HG03558 (cell line): ENCODE results near the gene OR14A16.

Source experiments
- ATAC-seq: cut with Tn5 transposase; IDR thresholded peaks from one replicate; pipeline ENCODE4 v1.9.1; 2021; ENCODE audit warnings: moderate number of reproducible peaks; ENCODE audit not compliant: unreplicated experiment; ENCODE audit errors: extremely low read depth

Gene OR14A16

GRCh38 chr1:247824023-247824422, at the start of gene OR14A16:
Gene OR14A16, minus strand, starts transcription at chr1:247824119. Its CDS starts 8,390 bp downstream, at chr1:247815729.
- ATAC-seq = no peak

DNA sequence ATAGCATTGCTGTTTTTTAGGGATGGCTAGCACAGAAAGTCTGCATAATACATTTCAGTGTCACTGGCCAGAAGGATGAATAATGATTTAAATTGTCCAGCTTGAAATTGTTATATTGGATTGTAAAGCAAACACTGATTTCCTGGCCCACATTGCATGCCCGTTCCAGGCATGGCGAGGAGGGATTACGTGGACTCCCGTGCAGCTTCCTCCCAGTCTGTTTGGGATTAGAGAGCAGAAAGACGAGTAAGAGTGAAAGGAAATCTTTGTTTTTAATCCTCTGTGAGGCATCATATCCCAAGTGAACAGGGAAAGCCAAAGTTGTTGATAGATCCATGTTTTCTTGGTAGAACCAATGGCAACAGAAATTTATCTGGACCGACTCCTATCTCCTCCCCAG, 41.5 kb upstream of the OR14A16 start:
- no peak for ATAC-seq

- no peak for ATAC-seq
These were observed 40.7 kb upstream of the OR14A16 start for GRCh38 chr1:247864644-247865043.

DNA sequence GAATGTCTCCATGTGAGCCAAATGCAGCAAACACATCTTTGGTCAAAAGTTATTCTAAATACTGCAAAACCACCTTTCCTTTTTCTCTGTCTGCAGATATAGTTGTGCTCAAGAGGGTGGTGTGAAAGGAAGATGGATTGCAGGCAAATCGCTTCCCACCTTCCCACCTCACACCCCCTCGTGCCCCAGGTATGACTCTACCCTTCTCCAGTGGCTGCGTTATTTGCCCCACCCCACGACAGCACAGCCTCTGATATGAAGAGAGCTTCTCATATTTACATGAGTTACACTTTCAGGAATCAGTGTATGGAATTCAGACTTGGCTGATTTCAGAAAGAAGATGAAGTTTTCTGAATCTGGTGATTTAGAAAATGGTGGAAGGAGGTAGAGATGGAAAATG, 38.8 kb upstream of the OR14A16 start:
- no peak for ATAC-seq

DNA sequence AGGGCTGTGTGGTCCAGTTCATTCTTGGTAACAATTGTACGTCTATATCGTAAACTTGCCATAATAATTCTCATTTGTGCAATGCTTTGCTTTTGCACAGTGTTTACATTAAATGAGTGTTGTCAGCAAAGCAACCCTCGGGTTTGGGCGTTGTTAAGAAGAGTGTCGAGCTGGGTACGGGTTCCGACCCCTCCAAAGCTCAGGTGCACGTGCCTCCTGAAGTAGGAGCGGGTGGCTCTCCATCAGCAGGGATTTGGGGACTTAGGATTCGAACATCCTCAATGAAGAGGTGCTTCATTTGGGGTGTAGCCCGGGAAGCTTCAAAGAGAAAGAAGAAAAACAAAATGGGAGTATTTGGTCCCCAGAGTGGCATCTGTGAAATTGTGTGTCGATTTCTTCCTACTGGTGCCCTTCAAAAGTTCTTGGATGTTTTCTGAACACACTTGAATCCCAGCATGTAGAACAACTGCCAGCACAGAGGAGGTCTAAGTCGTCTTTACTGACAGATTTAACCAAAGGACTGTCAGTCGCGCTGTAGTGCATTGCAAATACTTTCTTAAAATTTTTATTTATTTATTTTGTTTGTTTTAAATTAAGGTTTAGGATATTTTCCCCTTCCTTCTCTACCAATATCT, 34.2 kb upstream of the OR14A16 start:
- no peak for ATAC-seq

DNA sequence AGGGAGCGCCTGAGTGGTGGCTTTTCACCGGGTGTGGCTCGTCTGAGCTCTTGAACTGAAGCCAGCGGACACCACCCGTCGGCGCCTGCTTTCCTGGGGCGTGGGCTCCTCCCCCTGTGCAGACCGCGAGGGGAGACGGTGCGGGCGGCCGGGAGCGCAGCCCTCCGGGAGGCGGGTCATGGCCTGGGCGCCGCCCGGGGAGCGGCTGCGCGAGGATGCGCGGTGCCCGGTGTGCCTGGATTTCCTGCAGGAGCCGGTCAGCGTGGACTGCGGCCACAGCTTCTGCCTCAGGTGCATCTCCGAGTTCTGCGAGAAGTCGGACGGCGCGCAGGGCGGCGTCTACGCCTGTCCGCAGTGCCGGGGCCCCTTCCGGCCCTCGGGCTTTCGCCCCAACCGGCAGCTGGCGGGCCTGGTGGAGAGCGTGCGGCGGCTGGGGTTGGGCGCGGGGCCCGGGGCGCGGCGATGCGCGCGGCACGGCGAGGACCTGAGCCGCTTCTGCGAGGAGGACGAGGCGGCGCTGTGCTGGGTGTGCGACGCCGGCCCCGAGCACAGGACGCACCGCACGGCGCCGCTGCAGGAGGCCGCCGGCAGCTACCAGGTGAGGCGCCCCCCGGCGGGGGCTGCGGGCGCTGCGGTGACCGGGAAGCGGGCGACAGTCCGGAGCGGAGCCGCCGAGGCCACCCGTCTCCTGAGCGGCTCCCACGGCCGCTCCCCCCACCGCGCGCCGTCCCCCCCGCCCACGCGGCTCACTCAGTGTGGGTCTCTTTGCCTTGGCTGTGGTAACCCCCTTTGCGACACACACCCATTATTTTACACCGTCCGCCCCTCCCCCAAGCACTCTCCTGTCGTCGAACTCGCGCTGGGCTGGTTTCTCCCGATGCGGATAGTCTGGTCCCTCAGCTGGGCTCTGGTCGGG, 33.4 kb upstream of the OR14A16 start, which contains the start of gene TRIM58:
TSS of gene TRIM58 (plus strand) at position 119 of the 916 bp plus-strand sequence. CDS start at position 179, 60 bp downstream.
- no peak for ATAC-seq

GRCh38 chr1:247855911-247856310, 32.0 kb upstream of the OR14A16 start:
- ATAC-seq = no peak

GRCh38 chr1:247854899-247855545, 31.1 kb upstream of the OR14A16 start:
- no peak for ATAC-seq

DNA sequence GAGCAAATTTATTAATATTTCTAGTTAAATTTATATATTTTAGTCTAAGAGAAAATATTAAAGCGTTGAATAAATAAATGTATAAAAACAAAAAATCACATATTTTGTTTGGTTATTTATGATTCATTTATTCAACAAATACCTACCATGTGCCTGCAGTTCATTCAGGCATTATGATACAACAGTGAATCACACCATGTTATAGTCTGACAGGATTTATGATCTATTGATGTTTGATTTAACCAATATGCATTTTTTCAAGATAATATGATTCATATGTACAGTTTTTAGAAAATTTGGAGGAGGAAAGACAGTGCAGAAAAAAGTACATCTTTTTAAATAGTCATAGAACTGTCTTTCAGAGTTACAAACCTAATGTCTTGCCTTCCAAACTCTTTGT, 25.7 kb upstream of the OR14A16 start:
- no peak for ATAC-seq

DNA sequence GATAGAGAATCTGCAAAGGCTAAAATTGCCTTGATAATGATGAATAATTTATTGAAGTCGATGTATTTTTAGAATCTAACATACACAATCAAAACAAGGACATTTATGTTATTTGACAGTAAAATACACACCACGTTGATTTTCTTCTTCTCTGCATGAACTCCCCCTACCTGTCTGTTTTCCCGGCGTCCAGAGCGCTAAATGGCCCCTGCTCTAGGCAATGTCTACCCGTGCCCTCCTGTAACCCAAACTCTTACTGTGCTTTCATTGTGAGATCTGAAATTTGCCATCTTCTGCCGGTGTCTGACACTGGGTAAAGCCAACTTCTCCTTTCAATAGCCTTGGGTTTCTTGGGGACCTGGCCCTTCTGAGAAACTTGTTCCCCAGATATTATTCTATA, 24.4 kb upstream of the OR14A16 start:
- ATAC-seq = no peak

- ATAC-seq = no peak
These were observed 21.7 kb upstream of the OR14A16 start for GRCh38 chr1:247845693-247846017.

DNA sequence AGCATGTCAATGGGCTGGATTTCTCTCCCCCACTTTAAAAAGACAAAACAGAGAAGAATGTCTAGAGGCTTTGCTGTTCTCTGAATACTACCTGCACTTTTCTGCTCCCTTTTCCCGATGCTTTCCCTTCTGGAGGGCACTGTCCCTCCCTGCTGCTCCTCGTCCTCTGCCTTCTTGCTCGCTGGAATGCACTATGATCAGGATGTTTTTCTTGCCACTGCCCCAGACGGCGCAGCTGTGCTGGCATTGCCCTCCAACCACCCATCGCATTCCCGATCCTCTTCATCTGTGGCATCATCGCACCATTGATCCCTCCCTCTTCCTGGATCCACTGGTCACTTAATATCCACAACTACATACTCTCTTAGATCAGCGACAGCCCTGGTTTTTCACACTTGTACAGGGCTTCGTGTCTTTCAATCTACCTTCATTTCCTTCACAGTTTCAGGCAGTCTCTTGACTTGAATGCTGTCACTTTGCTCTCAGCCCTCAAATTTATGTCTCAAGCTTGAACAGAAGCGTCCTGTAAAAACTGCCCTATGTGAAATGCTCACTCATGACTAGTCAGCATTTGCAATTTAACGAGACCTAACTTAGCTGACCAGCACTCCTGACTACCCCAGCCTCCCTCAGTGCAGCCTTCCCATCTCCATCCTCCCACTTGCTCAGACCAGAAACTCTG, 21.2 kb upstream of the OR14A16 start:
- no peak for ATAC-seq

GRCh38 chr1:247843411-247843810, 19.5 kb upstream of the OR14A16 start:
- no peak for ATAC-seq

GRCh38 chr1:247841796-247842195, 17.9 kb upstream of the OR14A16 start, which contains the start of gene OR11L1:
Gene OR11L1, minus strand, starts transcription at chr1:247841896. Its CDS starts 0 bp downstream, at chr1:247841896.
- ATAC-seq = no peak

DNA sequence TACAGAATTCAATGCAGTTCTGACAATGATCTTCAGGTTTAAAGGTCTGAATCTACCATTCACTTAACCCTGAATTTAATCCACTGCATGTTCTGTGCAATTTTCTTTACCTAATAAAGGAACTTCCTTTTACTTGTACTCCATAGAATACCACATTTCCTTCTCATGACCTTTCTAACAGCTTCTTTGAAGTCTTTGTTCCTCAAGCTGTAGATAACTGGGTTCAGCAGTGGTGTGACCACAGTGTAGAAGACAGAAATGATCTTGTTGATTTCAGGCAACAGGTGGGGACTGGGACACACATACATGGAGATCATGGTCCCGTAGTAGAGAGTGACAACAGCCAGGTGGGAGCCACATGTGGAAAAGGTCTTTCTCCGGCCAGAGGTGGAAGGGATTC, 16.9 kb upstream of the OR14A16 start:
- no peak for ATAC-seq

GRCh38 chr1:247833601-247834000, 9.7 kb upstream of the OR14A16 start:
- ATAC-seq = no peak

GRCh38 chr1:247829656-247830055, 5.7 kb upstream of the OR14A16 start:
- ATAC-seq = no peak

GRCh38 chr1:247825362-247825761, 1.4 kb upstream of the OR14A16 start:
- ATAC-seq = no peak

- no peak for ATAC-seq
These were observed 1.9 kb downstream of the OR14A16 start for GRCh38 chr1:247822060-247822459.

DNA sequence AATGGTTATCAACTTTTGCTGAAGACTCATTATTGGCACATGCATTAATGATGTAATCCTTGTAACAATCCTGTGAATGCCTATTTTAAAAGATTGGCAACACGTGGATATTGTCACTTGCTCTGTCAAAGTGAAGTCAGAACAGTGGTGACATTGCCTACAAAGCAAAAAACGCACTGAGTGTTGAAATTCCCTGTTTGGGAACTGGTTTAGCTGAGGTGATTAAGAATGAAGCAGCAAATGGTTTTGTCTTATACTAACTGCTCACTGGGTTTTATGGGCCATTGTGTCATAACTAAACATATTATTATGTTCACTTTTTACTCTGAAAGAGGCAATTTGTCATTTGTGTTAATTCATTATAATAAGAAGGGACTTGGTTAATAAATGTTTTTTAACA, 11.3 kb downstream of the OR14A16 start:
- no peak for ATAC-seq
